Spinal cord (tissue), 10 donors: Measurements from ENCODE around the gene SYT2. TPM values are rescaled to one million over a fixed set of nuclear protein-coding genes. Genes with fewer than 3 reads are reported as not detected.

Experiments used
- DNase-seq, 6 donors: peaks; one replicate each; pipeline versions ENCODE4 v3.0.0 to v3.0.0-alpha.2; 2013 to 2015; ENCODE audit warnings: low spot score in 6 of 6, low read depth in 4 of 6
- H3K27ac ChIP-seq: one replicate; pipeline ENCODE4 v1.5.1; 2013; ENCODE audit warnings: low read depth, low read length, control low read depth
- H3K27me3 ChIP-seq: one replicate; pipeline ENCODE4 v1.6.1; 2013; ENCODE audit warnings: low read length; ENCODE audit not compliant: control insufficient read depth, insufficient read depth
- H3K36me3 ChIP-seq: one replicate; pipeline ENCODE4 v1.6.1; 2013; ENCODE audit warnings: low read length; ENCODE audit not compliant: control insufficient read depth, insufficient read depth
- H3K4me1 ChIP-seq: one replicate; pipeline ENCODE4 v1.6.1; 2013; ENCODE audit warnings: low read length; ENCODE audit not compliant: control insufficient read depth, insufficient read depth
- H3K4me3 ChIP-seq: one replicate; pipeline ENCODE4 v1.5.1; 2013; ENCODE audit warnings: low read depth, low read length, control low read depth
- H3K9me3 ChIP-seq: one replicate; pipeline ENCODE4 v1.6.1; 2013; ENCODE audit warnings: low read length; ENCODE audit not compliant: control insufficient read depth, insufficient read depth
- WGBS: methylation state at CpG from one replicate; pipeline ENCODE4 v1.1.5; 2013; ENCODE audit warnings: missing lambda C conversion rate; ENCODE audit not compliant: insufficient coverage; 5-methylcytosine and 5-hydroxymethylcytosine counted together
- polyA plus RNA-seq, 2 donors: library from polyadenylated mRNA; unstranded; fragments of 120-200 nt; gene quantifications; one replicate each; pipeline ENCODE4 v1.2.1, GENCODE V29; 2013; ENCODE audit not compliant: insufficient read length in 2 of 2
- total RNA-seq, 2 donors: library from RNA; depleted of rRNA in 1 of 2; stranded (reverse); fragments of 120-200 nt in 1 of 2; fragments of >200 nt in 1 of 2; gene quantifications; one replicate each; pipeline versions ENCODE4 v1.2.3 to v1.2.4, GENCODE V29; 2013 to 2014
- donor health status: healthy.

SYT2 gene
- total and polyA plus RNA-seq, 4 donors = 11.1 to 59.2 (median 48.8) TPM

GRCh38 chr1:202692959-202693555 is 17.2 kb downstream of the SYT2 start:
- Histone ChIP-seq H3K9me3 (no peaks in the 10 kb centered on the region), H3K4me1 (peaks cover 3% of the 10 kb centered on the region), H3K36me3 (no peaks in the 10 kb centered on the region), H3K4me3 (no peak overlapping the region), H3K27me3 (peaks cover 8% of the 10 kb centered on the region), H3K27ac (no peak overlapping the region)
- 0% methylated on average over 1 of the region's 3 CpGs for WGBS
- DNase-seq = peak in 3 of 6 donors; percentile 45 to 77 (median 50)

- Histone ChIP-seq H3K36me3 (no peaks in the 10 kb centered on the region), H3K4me1 (peaks cover 9% of the 10 kb centered on the region), H3K27ac (no peak overlapping the region), H3K9me3 (no peaks in the 10 kb centered on the region), H3K27me3 (peaks cover 7% of the 10 kb centered on the region), H3K4me3 (no peak overlapping the region)
- 40% methylated on average over 2 of the region's 2 CpGs for WGBS
- peak in 2 of 6 donors; percentile 64 to 74 for DNase-seq
Observed at GRCh38 chr1:202691816-202692215, 18.4 kb downstream of the SYT2 start.

GRCh38 chr1:202689493-202690342 is 20.5 kb downstream of the SYT2 start:
- H3K4me3 ChIP-seq = no peak overlapping the region
- H3K27me3 ChIP-seq = no peaks in the 10 kb centered on the region
- H3K27ac ChIP-seq = no peak overlapping the region
- WGBS = 75% methylated on average over 4 of the region's 9 CpGs
- no peaks in the 10 kb centered on the region for H3K36me3 ChIP-seq
- H3K4me1 ChIP-seq = peaks cover 9% of the 10 kb centered on the region
- DNase-seq = no peak
- H3K9me3 ChIP-seq = no peaks in the 10 kb centered on the region

- Histone ChIP-seq H3K9me3 (no peaks in the 10 kb centered on the region), H3K27me3 (peaks cover 2% of the 10 kb centered on the region), H3K27ac (no peak overlapping the region), H3K4me1 (peaks cover 6% of the 10 kb centered on the region), H3K4me3 (no peak overlapping the region), H3K36me3 (no peaks in the 10 kb centered on the region)
- no peak for DNase-seq
- WGBS = 67% methylated on average over 3 of the region's 3 CpGs
Observed at GRCh38 chr1:202689082-202689481, 21.2 kb downstream of the SYT2 start.

GRCh38 chr1:202688401-202688800 is 21.9 kb downstream of the SYT2 start:
- H3K27ac ChIP-seq = no peak overlapping the region
- peaks cover 6% of the 10 kb centered on the region for H3K4me1 ChIP-seq
- no peaks in the 10 kb centered on the region for H3K36me3 ChIP-seq
- peaks cover 2% of the 10 kb centered on the region for H3K27me3 ChIP-seq
- no peak for DNase-seq
- H3K4me3 ChIP-seq = no peak overlapping the region
- H3K9me3 ChIP-seq = no peaks in the 10 kb centered on the region
- WGBS = 86% methylated on average over 4 of the region's 7 CpGs

GRCh38 chr1:202687798-202688197 is 22.5 kb downstream of the SYT2 start:
- WGBS = 83% methylated on average over 1 of the region's 3 CpGs
- H3K27me3 ChIP-seq = peaks cover 2% of the 10 kb centered on the region
- no peaks in the 10 kb centered on the region for H3K9me3 ChIP-seq
- H3K4me1 ChIP-seq = peaks cover 6% of the 10 kb centered on the region
- H3K4me3 ChIP-seq = no peak overlapping the region
- no peaks in the 10 kb centered on the region for H3K36me3 ChIP-seq
- no peak overlapping the region for H3K27ac ChIP-seq
- DNase-seq = no peak

- no peak for DNase-seq
- peaks cover 6% of the 10 kb centered on the region for H3K4me1 ChIP-seq
- no peak overlapping the region for H3K27ac ChIP-seq
- WGBS = 60% methylated on average over 1 of the region's 11 CpGs
- no peak overlapping the region for H3K4me3 ChIP-seq
- no peaks in the 10 kb centered on the region for H3K9me3 ChIP-seq
- no peaks in the 10 kb centered on the region for H3K36me3 ChIP-seq
- peaks cover 2% of the 10 kb centered on the region for H3K27me3 ChIP-seq
Observed at GRCh38 chr1:202687370-202687769, 22.9 kb downstream of the SYT2 start.

- Histone ChIP-seq H3K9me3 (no peaks in the 10 kb centered on the region), H3K27me3 (peaks cover 2% of the 10 kb centered on the region), H3K27ac (no peak overlapping the region), H3K4me1 (peaks cover 18% of the 10 kb centered on the region), H3K36me3 (no peaks in the 10 kb centered on the region), H3K4me3 (no peak overlapping the region)
- WGBS = 80% methylated on average over 1 of the region's 6 CpGs
- peak in 1 of 6 donors; percentile 72 for DNase-seq
Observed at GRCh38 chr1:202685641-202686040, 24.6 kb downstream of the SYT2 start.

- Histone ChIP-seq H3K4me1 (peaks cover 18% of the 10 kb centered on the region), H3K36me3 (no peaks in the 10 kb centered on the region), H3K27ac (no peak overlapping the region), H3K4me3 (no peak overlapping the region), H3K27me3 (peaks cover 2% of the 10 kb centered on the region), H3K9me3 (no peaks in the 10 kb centered on the region)
- DNase-seq = no peak
- WGBS = 78% methylated on average over 1 of the region's 2 CpGs
Observed at GRCh38 chr1:202684716-202685115, 25.5 kb downstream of the SYT2 start.

GRCh38 chr1:202683029-202683428 is 27.2 kb downstream of the SYT2 start:
- 92% methylated on average over 3 of the region's 4 CpGs for WGBS
- no peaks in the 10 kb centered on the region for H3K9me3 ChIP-seq
- peaks cover 18% of the 10 kb centered on the region for H3K4me1 ChIP-seq
- H3K27ac ChIP-seq = no peak overlapping the region
- peaks cover 2% of the 10 kb centered on the region for H3K27me3 ChIP-seq
- no peaks in the 10 kb centered on the region for H3K36me3 ChIP-seq
- DNase-seq = no peak
- H3K4me3 ChIP-seq = no peak overlapping the region
